ENCODE data around the gene RAPGEF6. TPM values are rescaled to one million over a fixed set of nuclear protein-coding genes. Genes with fewer than 3 reads are reported as not detected.

Gene RAPGEF6
- total and polyA plus RNA-seq, 2 of the 4 experiments (the other 2 are of a cell fraction): 5.8 to 18.8 TPM

DNA sequence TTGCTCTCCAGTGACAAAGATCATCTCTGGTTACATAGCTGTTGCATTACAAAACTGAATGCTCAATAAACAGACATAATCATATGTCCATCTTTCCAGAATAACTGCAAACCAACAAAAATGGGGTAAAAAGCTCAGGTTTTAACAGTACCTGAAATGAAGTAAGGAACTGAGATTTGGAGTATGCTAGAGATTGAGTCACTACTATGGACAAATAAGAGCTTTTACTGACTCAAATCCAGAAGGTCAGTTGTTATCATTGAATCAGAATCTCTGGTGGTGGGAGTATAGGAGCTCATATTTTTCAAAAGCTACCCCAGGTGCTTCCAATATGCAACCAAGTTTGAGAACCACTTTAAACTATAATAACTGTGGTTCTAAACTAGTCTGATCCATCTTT is 4.1 kb upstream of the RAPGEF6 start:
- Histone ChIP-seq H3K56ac (ENCODE audit: extremely low read depth, insufficient read depth, low read length) (no peak overlapping the region), H3K27ac (ENCODE audit: insufficient read depth, low read length) (no peak overlapping the region), H3K9me3 (ENCODE audit: control insufficient read depth, insufficient read depth, low read length) (no peaks in the 10 kb centered on the region), H2AFZ (replicated peaks; ENCODE audit: low read length, poor library complexity) (no peak overlapping the region), H4K8ac (ENCODE audit: low read depth in 2 of 2, low read length in 2 of 2) (no peak overlapping the region), H3K79me1 (ENCODE audit: low read depth in 1 of 2, low read length in 2 of 2) (peaks cover 0 to 6% of the 10 kb centered on the region in 2 experiments; a peak in 1 of 4 replicates), H4K5ac (ENCODE audit: low read depth, low read length) (no peak overlapping the region), H3K4me2 (ENCODE audit: low read depth, low read length) (no peak overlapping the region), H2AK5ac (ENCODE audit: low read depth, low read length) (no peak overlapping the region), H2AK9ac (replicated peaks; ENCODE audit: low read depth, low read length, poor library complexity) (no peak overlapping the region), H3K18ac (ENCODE audit: low read depth, low read length) (no peak overlapping the region), H4K91ac (ENCODE audit: insufficient read depth, low read depth, low read length) (no peak overlapping the region), H4K20me1 (ENCODE audit: insufficient read depth, low read length) (no peaks in the 10 kb centered on the region), H3K4me1 (ENCODE audit: control insufficient read depth, insufficient read depth, low read length) (peaks cover 3% of the 10 kb centered on the region), H3K14ac (replicated peaks; ENCODE audit: low read depth, low read length) (no peak overlapping the region), H3K9me1 (ENCODE audit: insufficient read depth, low read length) (peaks cover 3% of the 10 kb centered on the region; the same call in 1 of the 2 replicates), H2BK5ac (ENCODE audit: low read depth, low read length, poor library complexity, severe bottlenecking) (no peak overlapping the region), H3K23ac (ENCODE audit: low read depth, low read length) (no peak overlapping the region), H3K4ac (ENCODE audit: low read depth, low read length) (no peak overlapping the region), H2BK120ac (ENCODE audit: low read depth, low read length) (no peak overlapping the region), H3K27me3 (ENCODE audit: control insufficient read depth, insufficient read depth, low read length) (no peaks in the 10 kb centered on the region), H2BK15ac (ENCODE audit: low read depth, low read length) (no peak overlapping the region), H2BK20ac (ENCODE audit: low read depth, low read length) (no peak overlapping the region), H3K36me3 (ENCODE audit: control insufficient read depth, insufficient read depth, low read length) (peaks cover 1% of the 10 kb centered on the region; the same call in 1 of the 2 replicates), H3K4me3 (ENCODE audit: insufficient read depth, low read depth, low read length) (no peak overlapping the region), H3K9ac (ENCODE audit: low read depth, low read length) (no peak overlapping the region)
- TF ChIP-seq RAD21 (IDR thresholded peaks at IDR 0.05; ENCODE audit: low read length) (no peak), BHLHE40 (IDR thresholded peaks at IDR 0.05; ENCODE audit: low read depth, low read length) (no peak), CHD1 (IDR thresholded peaks at IDR 0.05; ENCODE audit: low read depth, low read length) (no peak), RFX5 (IDR thresholded peaks at IDR 0.05; ENCODE audit: low read depth, low read length) (no peak), CEBPB (IDR thresholded peaks at IDR 0.05; ENCODE audit: low read depth, low read length) (no peak), MAFK (IDR thresholded peaks at IDR 0.05; ENCODE audit: low read depth, low read length) (no peak), FOS (IDR thresholded peaks at IDR 0.05; ENCODE audit: low read depth, low read length) (no peak), RCOR1 (IDR thresholded peaks at IDR 0.05; ENCODE audit: insufficient replicate concordance, low read length) (no peak), MAZ (IDR thresholded peaks at IDR 0.05; ENCODE audit: borderline replicate concordance, low read depth, low read length) (no peak), NFE2L2 (IDR thresholded peaks at IDR 0.05; ENCODE audit: low read depth, low read length) (no peak), POLR2A (IDR thresholded peaks at IDR 0.05; ENCODE audit: low read depth, low read length) (no peak), MXI1 (IDR thresholded peaks at IDR 0.05; ENCODE audit: borderline replicate concordance, low read depth, low read length) (no peak), SMC3 (IDR thresholded peaks at IDR 0.05; ENCODE audit: low read depth, low read length) (no peak)
- TF ChIP-seq, protein P1, sequence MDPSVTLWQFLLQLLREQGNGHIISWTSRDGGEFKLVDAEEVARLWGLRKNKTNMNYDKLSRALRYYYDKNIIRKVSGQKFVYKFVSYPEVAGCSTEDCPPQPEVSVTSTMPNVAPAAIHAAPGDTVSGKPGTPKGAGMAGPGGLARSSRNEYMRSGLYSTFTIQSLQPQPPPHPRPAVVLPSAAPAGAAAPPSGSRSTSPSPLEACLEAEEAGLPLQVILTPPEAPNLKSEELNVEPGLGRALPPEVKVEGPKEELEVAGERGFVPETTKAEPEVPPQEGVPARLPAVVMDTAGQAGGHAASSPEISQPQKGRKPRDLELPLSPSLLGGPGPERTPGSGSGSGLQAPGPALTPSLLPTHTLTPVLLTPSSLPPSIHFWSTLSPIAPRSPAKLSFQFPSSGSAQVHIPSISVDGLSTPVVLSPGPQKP (IDR thresholded peaks at IDR 0.05; ENCODE audit: borderline replicate concordance, low read depth, low read length): no peak
- TF ChIP-seq, protein P2, sequence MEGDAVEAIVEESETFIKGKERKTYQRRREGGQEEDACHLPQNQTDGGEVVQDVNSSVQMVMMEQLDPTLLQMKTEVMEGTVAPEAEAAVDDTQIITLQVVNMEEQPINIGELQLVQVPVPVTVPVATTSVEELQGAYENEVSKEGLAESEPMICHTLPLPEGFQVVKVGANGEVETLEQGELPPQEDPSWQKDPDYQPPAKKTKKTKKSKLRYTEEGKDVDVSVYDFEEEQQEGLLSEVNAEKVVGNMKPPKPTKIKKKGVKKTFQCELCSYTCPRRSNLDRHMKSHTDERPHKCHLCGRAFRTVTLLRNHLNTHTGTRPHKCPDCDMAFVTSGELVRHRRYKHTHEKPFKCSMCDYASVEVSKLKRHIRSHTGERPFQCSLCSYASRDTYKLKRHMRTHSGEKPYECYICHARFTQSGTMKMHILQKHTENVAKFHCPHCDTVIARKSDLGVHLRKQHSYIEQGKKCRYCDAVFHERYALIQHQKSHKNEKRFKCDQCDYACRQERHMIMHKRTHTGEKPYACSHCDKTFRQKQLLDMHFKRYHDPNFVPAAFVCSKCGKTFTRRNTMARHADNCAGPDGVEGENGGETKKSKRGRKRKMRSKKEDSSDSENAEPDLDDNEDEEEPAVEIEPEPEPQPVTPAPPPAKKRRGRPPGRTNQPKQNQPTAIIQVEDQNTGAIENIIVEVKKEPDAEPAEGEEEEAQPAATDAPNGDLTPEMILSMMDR (conservative IDR thresholded peaks at IDR 0.05; ENCODE audit: low read depth, low read length): no peak
- TF ChIP-seq, protein P3, sequence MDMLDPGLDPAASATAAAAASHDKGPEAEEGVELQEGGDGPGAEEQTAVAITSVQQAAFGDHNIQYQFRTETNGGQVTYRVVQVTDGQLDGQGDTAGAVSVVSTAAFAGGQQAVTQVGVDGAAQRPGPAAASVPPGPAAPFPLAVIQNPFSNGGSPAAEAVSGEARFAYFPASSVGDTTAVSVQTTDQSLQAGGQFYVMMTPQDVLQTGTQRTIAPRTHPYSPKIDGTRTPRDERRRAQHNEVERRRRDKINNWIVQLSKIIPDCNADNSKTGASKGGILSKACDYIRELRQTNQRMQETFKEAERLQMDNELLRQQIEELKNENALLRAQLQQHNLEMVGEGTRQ (IDR thresholded peaks at IDR 0.05; ENCODE audit: low read depth, low read length): no peak
- ChIA-PET CTCF (no interaction called here), POLR2A (ENCODE audit: unreplicated experiment) (no interaction called here)
- ATAC-seq (ENCODE audit: low read depth): no peak
- DNase-seq: no peak
- no TSS peak for BruUV-seq (replicated peaks)
- dilution Hi-C loops (cut with HindIII; ENCODE audit: low sequenced_read_pairs, unreplicated experiment): no loop called here
- in situ Hi-C loops (cut with MboI; ENCODE audit: low sequenced_read_pairs): no loop called here
- intact Hi-C loops (cut with micrococcal nuclease): loop anchor here (5.0 kb wide), 1 partner anchor 33 kb away; no protein-coding TSS in a partner anchor

All from IMR-90 (cell line).